CD8-positive, alpha-beta memory T cell (primary cell): ENCODE measurements around the gene ASB6. TPM values are rescaled to one million over a fixed set of nuclear protein-coding genes. Genes with fewer than 3 reads are reported as not detected.

Experiments used
- CTCF ChIA-PET: fragments of 350-600 bp; sonication (Branson Sonifier 250); formaldehyde crosslinking; loops from one replicate; lab custom pipeline; 2021; ENCODE audit warnings: antibody characterized with exemption; lab: Charles Lee
- POLR2A ChIA-PET: fragments of 350-600 bp; sonication (Branson Sonifier 250); formaldehyde crosslinking; loops from one replicate; lab custom pipeline; 2021; ENCODE audit warnings: antibody characterized with exemption; lab: Charles Lee
- DNase-seq, 5 donors: peaks; one replicate each; pipeline versions ENCODE4 v3.0.0 to v3.0.0-alpha.2; 2020 to 2022; ENCODE audit warnings: mixed read lengths in 1 of 5
- H3K27ac ChIP-seq: one replicate; pipeline ENCODE4 v1.7.0; 2013; ENCODE audit warnings: low read depth, mild to moderate bottlenecking, low read length, moderate library complexity
- H3K27me3 ChIP-seq: 2 replicates; pipeline ENCODE4 v1.7.0; 2013; ENCODE audit warnings: low read length, mild to moderate bottlenecking; ENCODE audit not compliant: insufficient read depth, poor library complexity, severe bottlenecking
- H3K36me3 ChIP-seq: 2 replicates; pipeline ENCODE4 v1.7.0; 2013; ENCODE audit warnings: mild to moderate bottlenecking, low read length, moderate library complexity; ENCODE audit not compliant: insufficient read depth
- H3K4me1 ChIP-seq: 2 replicates; pipeline ENCODE4 v1.7.0; 2013; ENCODE audit warnings: mild to moderate bottlenecking, low read length, moderate library complexity; ENCODE audit not compliant: insufficient read depth
- H3K4me3 ChIP-seq: 2 replicates; pipeline ENCODE4 v1.7.0; 2013; ENCODE audit warnings: mild to moderate bottlenecking, low read length
- H3K9me3 ChIP-seq: 2 replicates; pipeline ENCODE4 v1.7.0; 2013; ENCODE audit warnings: mild to moderate bottlenecking, low read length
- H3K27ac Mint-ChIP-seq, 8 donors: one replicate each; pipeline ENCODE4 v1.8.0; 2020 to 2021; ENCODE audit warnings: mixed read lengths in 8 of 8, mild to moderate bottlenecking in 6 of 8, inconsistent platforms in 3 of 8, moderate library complexity in 3 of 8
- H3K27me3 Mint-ChIP-seq, 2 donors: one replicate each; pipeline ENCODE4 v1.8.0; 2020 to 2021; ENCODE audit warnings: mixed read lengths in 2 of 2, mild to moderate bottlenecking in 1 of 2, moderate library complexity in 1 of 2
- H3K36me3 Mint-ChIP-seq, 3 donors: one replicate each; pipeline ENCODE4 v1.8.0; 2020 to 2021; ENCODE audit warnings: mixed read lengths in 3 of 3, inconsistent platforms in 1 of 3, mild to moderate bottlenecking in 1 of 3
- H3K4me1 Mint-ChIP-seq, 3 donors: one replicate each; pipeline ENCODE4 v1.8.0; 2020 to 2021; ENCODE audit warnings: mixed read lengths in 3 of 3, inconsistent platforms in 1 of 3, mild to moderate bottlenecking in 1 of 3
- H3K4me3 Mint-ChIP-seq, 7 donors: one replicate each; pipeline ENCODE4 v1.8.0; 2020 to 2021; ENCODE audit warnings: mixed read lengths in 7 of 7, mild to moderate bottlenecking in 6 of 7, moderate library complexity in 4 of 7, inconsistent platforms in 2 of 7
- H3K9me3 Mint-ChIP-seq, 5 donors: one replicate each; pipeline ENCODE4 v1.8.0; 2020 to 2022; ENCODE audit warnings: mixed read lengths in 5 of 5, mild to moderate bottlenecking in 3 of 5, moderate library complexity in 2 of 5, inconsistent platforms in 1 of 5
- polyA plus RNA-seq: library from polyadenylated mRNA; unstranded; fragments of 300-500 nt; fragmentation: Illumina TruSeq; gene quantifications from one replicate; pipeline ENCODE4 v1.2.3, GENCODE V29; 2021
- total RNA-seq, 2 experiments: library from RNA; stranded (reverse); gene quantifications; one replicate each; pipeline ENCODE4 v1.2.3, GENCODE V29; 2021

Gene ASB6
- total and polyA plus RNA-seq, 3 experiments from 2014 or later, result 28.0 to 31.0 (median 28.3) TPM

DNA sequence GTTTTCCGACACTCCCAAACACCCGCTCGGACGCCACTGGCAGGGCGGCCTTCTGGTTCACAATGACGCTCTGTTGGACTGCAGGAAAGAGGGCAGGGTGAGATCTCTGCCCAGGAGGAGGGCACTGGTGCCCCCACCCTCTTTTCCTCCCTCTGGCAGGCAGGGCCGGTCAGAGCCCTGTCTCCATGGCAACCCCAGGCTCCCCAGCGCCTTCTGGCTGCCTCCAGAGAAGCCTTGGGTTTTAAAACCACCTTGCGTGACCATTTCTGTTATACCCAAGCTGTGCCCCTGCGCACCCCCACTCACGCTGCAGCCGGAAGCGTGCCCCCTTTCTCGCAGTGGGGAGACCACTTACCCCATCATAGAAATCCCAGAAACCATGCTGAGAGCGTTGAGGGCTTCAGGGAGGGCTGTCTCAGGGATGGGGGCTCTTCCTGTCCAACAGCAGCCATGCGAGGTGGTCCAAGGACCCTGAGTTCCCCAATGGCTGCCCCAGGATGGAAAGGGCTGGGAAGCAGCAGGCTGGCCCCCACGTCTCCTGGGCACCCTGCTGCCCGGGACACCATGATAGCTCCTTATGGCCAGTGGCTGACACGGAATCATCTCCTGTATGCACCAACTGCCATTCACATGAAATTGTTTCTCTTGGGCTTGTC, 28.3 kb downstream of the ASB6 start:
- DNase-seq, result no peak
- ChIA-PET CTCF (interaction anchor here (1.1 to 3.6 kb wide), 4 partner anchors 11 to 482 kb away, joined by 3 to 14 read pairs (median 10); no protein-coding TSS in a partner anchor), POLR2A (interaction anchor here (0.5 kb wide), 1 partner anchor 377 kb away, joined by 3 read pairs; no protein-coding TSS in a partner anchor)
- no peaks in the 10 kb centered on the region for H3K9me3 Mint-ChIP-seq
- peaks cover 9 to 11% of the 10 kb centered on the region in 2 donors for H3K27me3 Mint-ChIP-seq
- H3K4me3 Mint-ChIP-seq, result peak overlapping the region in 1 of 7 donors; percentile 34
- H3K9me3 ChIP-seq, result no peaks in the 10 kb centered on the region
- H3K36me3 Mint-ChIP-seq, result peaks cover 0 to 2% (median 0%) of the 10 kb centered on the region in 3 donors
- peak overlapping the region in 1 of 8 donors; percentile 39 for H3K27ac Mint-ChIP-seq
- no peak overlapping the region for H3K27ac ChIP-seq
- H3K4me3 ChIP-seq, result no peak overlapping the region
- H3K27me3 ChIP-seq, result no peaks in the 10 kb centered on the region
- H3K4me1 ChIP-seq, result peaks cover 21% of the 10 kb centered on the region
- peaks cover 11 to 26% (median 15%) of the 10 kb centered on the region in 3 donors for H3K4me1 Mint-ChIP-seq
- no peaks in the 10 kb centered on the region for H3K36me3 ChIP-seq

DNA sequence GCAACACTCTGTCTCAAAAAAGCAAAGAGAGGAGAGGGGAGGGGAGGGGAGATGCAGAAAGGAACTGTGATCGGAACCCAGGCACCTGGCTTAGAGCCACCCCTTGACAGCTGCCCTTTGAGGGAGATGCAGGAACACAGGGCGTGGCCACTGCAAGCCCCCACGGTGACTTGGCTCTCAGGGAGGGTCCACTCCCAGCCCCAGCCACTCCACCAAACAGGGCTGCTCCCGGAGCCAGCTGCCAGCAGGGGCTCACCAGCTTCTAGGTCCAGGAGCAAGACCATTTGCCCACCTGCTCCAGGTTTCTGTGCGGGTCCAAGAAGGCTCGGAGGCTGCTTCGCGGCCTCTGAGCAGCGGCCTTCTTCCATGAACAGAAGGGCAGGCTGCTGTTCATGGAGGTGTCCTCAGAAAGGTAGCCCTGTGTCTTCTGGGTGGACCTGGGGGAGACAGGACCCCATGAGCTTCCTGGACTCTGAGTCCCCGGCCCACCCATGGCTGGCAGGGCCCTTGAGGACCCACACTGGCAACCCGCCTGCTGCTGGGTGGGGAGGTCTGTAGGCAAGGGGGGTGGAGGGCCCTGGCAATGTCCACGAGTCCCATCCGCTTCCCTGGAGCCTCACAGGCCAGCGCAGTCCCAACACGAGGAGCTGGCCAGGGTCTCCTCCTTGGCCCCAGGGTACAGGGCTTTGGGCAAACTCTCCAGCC, 29.0 kb downstream of the ASB6 start:
- no peak overlapping the region for H3K27ac ChIP-seq
- H3K36me3 ChIP-seq, result no peaks in the 10 kb centered on the region
- no peak for DNase-seq
- H3K4me1 ChIP-seq, result peaks cover 22% of the 10 kb centered on the region
- no peaks in the 10 kb centered on the region for H3K27me3 ChIP-seq
- no peak overlapping the region for H3K4me3 Mint-ChIP-seq
- ChIA-PET CTCF (interaction anchor here (1.1 to 2.6 kb wide), 4 partner anchors 11 to 481 kb away, joined by 3 to 24 read pairs (median 16); no protein-coding TSS in a partner anchor), POLR2A (interaction anchor here (0.5 to 0.6 kb wide), 2 partner anchors 176 to 376 kb away, joined by 3 to 4 read pairs; no protein-coding TSS in a partner anchor)
- H3K9me3 Mint-ChIP-seq, result no peaks in the 10 kb centered on the region
- peaks cover 0 to 2% (median 0%) of the 10 kb centered on the region in 3 donors for H3K36me3 Mint-ChIP-seq
- peaks cover 11 to 30% (median 14%) of the 10 kb centered on the region in 3 donors for H3K4me1 Mint-ChIP-seq
- H3K27me3 Mint-ChIP-seq, result peaks cover 4 to 9% of the 10 kb centered on the region in 2 donors
- H3K27ac Mint-ChIP-seq, result peak overlapping the region in 1 of 8 donors; percentile 39
- H3K9me3 ChIP-seq, result no peaks in the 10 kb centered on the region
- no peak overlapping the region for H3K4me3 ChIP-seq

DNA sequence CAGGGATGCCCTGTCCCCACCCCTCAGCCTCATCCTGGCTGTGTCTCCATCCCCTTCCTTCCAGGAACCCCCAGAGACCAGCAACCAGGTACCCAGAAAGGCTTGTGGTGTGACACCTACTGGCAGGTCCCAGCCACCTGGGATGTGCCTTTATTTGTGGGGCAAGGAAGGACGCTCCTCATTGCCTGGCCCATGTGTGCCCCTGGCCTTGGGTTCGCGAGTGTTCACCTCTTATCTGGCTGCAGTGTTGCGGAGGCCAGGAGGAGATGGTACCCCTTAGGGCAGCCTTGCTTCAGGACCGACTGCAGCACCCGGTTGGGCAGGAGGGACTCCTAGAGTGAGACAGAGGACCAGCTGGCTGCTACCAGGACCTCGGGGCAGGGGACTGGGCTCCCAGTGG, 29.8 kb downstream of the ASB6 start:
- H3K27ac Mint-ChIP-seq, result peak overlapping the region in 2 of 8 donors; percentile 32 to 89
- Histone ChIP-seq H3K4me3 (no peak overlapping the region), H3K27me3 (no peaks in the 10 kb centered on the region), H3K27ac (no peak overlapping the region), H3K9me3 (no peaks in the 10 kb centered on the region), H3K4me1 (peaks cover 29% of the 10 kb centered on the region), H3K36me3 (no peaks in the 10 kb centered on the region)
- ChIA-PET POLR2A (no interaction called here), CTCF (interaction anchor here (1.1 to 2.6 kb wide), 7 partner anchors 9 to 481 kb away, joined by 3 to 24 read pairs (median 7); partner anchors contain the start of gene C9orf50)
- H3K36me3 Mint-ChIP-seq, result peaks cover 0 to 2% (median 0%) of the 10 kb centered on the region in 3 donors
- peaks cover 4 to 9% of the 10 kb centered on the region in 2 donors for H3K27me3 Mint-ChIP-seq
- H3K4me1 Mint-ChIP-seq, result peaks cover 18 to 37% (median 19%) of the 10 kb centered on the region in 3 donors
- DNase-seq, result no peak
- peak overlapping the region in 2 of 7 donors; percentile 44 for H3K4me3 Mint-ChIP-seq
- no peaks in the 10 kb centered on the region for H3K9me3 Mint-ChIP-seq

DNA sequence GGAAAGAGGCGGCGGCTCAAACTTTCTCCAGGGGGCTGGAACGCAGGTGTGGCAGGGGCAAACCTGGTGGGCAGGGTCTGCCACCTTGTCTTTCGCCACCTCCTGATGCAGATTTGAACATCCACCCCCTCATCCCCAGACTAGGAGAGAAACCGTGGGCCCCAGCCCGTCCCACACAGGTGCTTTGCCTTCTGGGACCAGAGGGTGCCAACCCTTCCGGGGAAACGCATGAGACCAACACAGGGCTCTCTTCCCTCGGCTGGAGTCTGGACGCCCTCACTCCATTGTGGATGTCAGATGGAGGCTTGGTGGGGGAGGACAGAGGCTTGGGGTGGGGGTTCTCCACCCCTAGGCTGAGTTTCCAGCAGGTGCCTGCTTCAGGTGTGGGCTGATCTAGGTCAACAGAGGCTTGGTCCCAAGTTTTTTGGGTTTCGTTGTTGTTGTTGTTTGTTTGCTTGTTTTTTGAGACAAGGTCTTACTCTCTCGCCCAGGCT, 30.6 kb downstream of the ASB6 start:
- Mint-ChIP-seq H3K9me3 (no peaks in the 10 kb centered on the region), H3K4me3 (peak overlapping the region; percentile 73 to 90 (median 84)), H3K36me3 (peaks cover 0 to 2% (median 0%) of the 10 kb centered on the region in 3 donors), H3K27me3 (peaks cover under 1 to 9% of the 10 kb centered on the region in 2 donors), H3K27ac (peak overlapping the region in 4 of 8 donors; percentile 4 to 93 (median 76)), H3K4me1 (peaks cover 21 to 44% (median 22%) of the 10 kb centered on the region in 3 donors)
- H3K27me3 ChIP-seq, result no peaks in the 10 kb centered on the region
- no peaks in the 10 kb centered on the region for H3K9me3 ChIP-seq
- H3K27ac ChIP-seq, result no peak overlapping the region
- ChIA-PET POLR2A (interaction anchor here (1.2 to 1.4 kb wide), 3 partner anchors 14 to 479 kb away, joined by 4 to 12 read pairs (median 4); partner anchors contain the start of gene NTMT1), CTCF (interaction anchor here (0.6 to 2.6 kb wide), 17 partner anchors 10 to 480 kb away, joined by 3 to 24 read pairs (median 4); partner anchors contain the start of genes C9orf50 and NTMT1)
- H3K4me1 ChIP-seq, result peaks cover 29% of the 10 kb centered on the region
- DNase-seq, result no peak
- H3K4me3 ChIP-seq, result no peak overlapping the region
- no peaks in the 10 kb centered on the region for H3K36me3 ChIP-seq

DNA sequence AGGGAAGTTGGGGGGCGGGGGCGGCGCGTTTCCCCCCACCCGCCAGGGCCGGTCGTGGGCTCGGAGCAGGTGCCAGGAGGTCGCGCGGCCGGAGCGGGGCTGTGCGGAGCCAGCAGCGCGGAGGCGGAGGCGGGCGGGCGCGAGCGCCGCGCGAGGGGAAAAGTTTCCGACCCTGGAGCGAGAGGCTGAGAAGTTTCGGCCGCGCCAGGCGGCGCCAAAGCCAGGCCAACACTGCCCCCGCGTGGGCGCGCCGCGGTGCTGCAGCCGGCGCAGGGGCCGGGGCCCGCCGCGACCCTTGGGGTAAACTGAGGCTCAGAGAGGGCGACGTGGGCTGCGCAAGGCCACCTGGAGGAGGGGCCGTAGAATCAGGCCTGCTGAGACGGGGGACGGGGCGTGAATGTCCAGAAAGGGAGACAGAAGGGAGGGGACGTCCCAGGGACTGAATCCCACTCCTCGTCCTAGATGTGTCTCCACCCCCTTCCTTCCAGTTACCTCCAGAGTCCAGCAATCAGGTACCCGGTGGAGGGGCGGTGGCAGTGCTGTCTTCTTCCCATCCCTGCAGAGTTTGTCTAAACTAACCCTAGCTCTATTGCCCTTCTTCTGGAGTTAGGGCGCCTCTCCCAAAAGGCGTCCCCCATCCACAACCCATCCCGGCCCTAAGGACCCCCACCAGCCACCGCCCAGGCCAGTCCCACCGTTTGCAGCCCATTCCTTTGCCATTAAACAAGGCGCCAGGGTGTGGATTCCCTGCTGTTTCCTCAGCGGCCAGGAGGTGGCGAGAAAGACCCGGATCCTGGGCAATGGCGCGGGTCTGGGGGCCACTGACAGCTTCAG, 31.3 kb downstream of the ASB6 start:
- peak overlapping the region; percentile 61 for H3K27ac ChIP-seq
- peak overlapping the region; percentile 77 for H3K4me3 ChIP-seq
- Mint-ChIP-seq H3K27me3 (peaks cover 0 to 9% of the 10 kb centered on the region in 2 donors), H3K4me3 (peak overlapping the region; percentile 73 to 90 (median 84)), H3K27ac (peak overlapping the region; percentile 36 to 99 (median 82)), H3K36me3 (peaks cover 0 to 2% (median 0%) of the 10 kb centered on the region in 3 donors), H3K9me3 (no peaks in the 10 kb centered on the region), H3K4me1 (peaks cover 26 to 51% (median 28%) of the 10 kb centered on the region in 3 donors)
- no peaks in the 10 kb centered on the region for H3K27me3 ChIP-seq
- peaks cover 29% of the 10 kb centered on the region for H3K4me1 ChIP-seq
- ChIA-PET CTCF (interaction anchor here (0.6 to 2.6 kb wide), 17 partner anchors 10 to 479 kb away, joined by 3 to 24 read pairs (median 4); partner anchors contain the start of genes C9orf50 and NTMT1), POLR2A (interaction anchor here (1.2 to 1.4 kb wide), 3 partner anchors 15 to 479 kb away, joined by 4 to 12 read pairs (median 4); partner anchors contain the start of gene NTMT1)
- H3K36me3 ChIP-seq, result no peaks in the 10 kb centered on the region
- peak; percentile 67 to 82 (median 69) for DNase-seq
- H3K9me3 ChIP-seq, result no peaks in the 10 kb centered on the region

DNA sequence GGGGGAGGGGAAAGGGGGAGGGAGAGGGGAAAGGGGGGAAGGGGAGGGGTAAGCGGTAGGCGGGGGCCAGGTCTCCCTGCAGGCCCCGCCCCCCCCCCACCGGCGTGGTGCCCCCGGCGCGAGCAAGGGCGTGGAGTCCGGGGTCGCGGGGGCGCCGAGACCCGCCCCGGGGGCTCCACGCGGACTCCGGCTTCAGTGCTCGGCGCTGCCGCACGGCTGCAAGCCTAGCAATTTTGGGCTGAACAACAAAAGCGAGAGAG, 31.8 kb downstream of the ASB6 start:
- Histone ChIP-seq H3K27ac (peak overlapping the region; percentile 61), H3K4me3 (peak overlapping the region; percentile 77), H3K4me1 (peaks cover 29% of the 10 kb centered on the region), H3K36me3 (no peaks in the 10 kb centered on the region), H3K9me3 (no peaks in the 10 kb centered on the region), H3K27me3 (no peaks in the 10 kb centered on the region)
- H3K4me1 Mint-ChIP-seq, result peaks cover 28 to 53% (median 29%) of the 10 kb centered on the region in 3 donors
- peaks cover 0 to 7% of the 10 kb centered on the region in 2 donors for H3K27me3 Mint-ChIP-seq
- DNase-seq, result no peak
- ChIA-PET CTCF (no interaction called here), POLR2A (no interaction called here)
- peaks cover 0 to 2% (median 0%) of the 10 kb centered on the region in 3 donors for H3K36me3 Mint-ChIP-seq
- H3K4me3 Mint-ChIP-seq, result peak overlapping the region; percentile 24 to 84 (median 77)
- H3K27ac Mint-ChIP-seq, result peak overlapping the region in 2 of 8 donors; percentile 60 to 81
- H3K9me3 Mint-ChIP-seq, result no peaks in the 10 kb centered on the region
